Tibial nerve (tissue), 4 donors: Measurements from ENCODE around the gene KCNH1. TPM values are rescaled to one million over a fixed set of nuclear protein-coding genes. Genes with fewer than 3 reads are reported as not detected.

Source experiments
- DNase-seq, 2 donors: peaks; one replicate each; pipeline ENCODE4 v3.0.0-alpha.2; 2019; ENCODE audit warnings: low spot score in 2 of 2
- H3K27ac ChIP-seq, 4 donors: fragments of 200-600 bp; sonication (generic) in 3 of 4; one replicate each; pipeline ENCODE4 v1.5.1; 2017 to 2019; ENCODE audit warnings: mild to moderate bottlenecking in 1 of 4
- H3K27me3 ChIP-seq, 2 donors: fragments of 200-600 bp; sonication (generic) in 1 of 2; one replicate each; pipeline versions ENCODE4 v1.5.1 to v1.6.0; 2017 to 2019
- H3K36me3 ChIP-seq, 3 donors: fragments of 200-600 bp; sonication (generic); one replicate each; pipeline ENCODE4 v1.5.1; 2018 to 2019
- H3K4me1 ChIP-seq, 4 donors: fragments of 200-600 bp; sonication (generic) in 3 of 4; one replicate each; pipeline ENCODE4 v1.5.1; 2017 to 2019
- H3K4me3 ChIP-seq, 4 donors: fragments of 200-600 bp; sonication (generic) in 3 of 4; one replicate each; pipeline ENCODE4 v1.5.1; 2017 to 2019; ENCODE audit warnings: mild to moderate bottlenecking in 1 of 4, moderate library complexity in 1 of 4
- H3K9me3 ChIP-seq, 4 donors: fragments of 200-600 bp; sonication (generic) in 3 of 4; one replicate each; pipeline ENCODE4 v1.5.1; 2017 to 2019
- EP300 ChIP-seq, 2 donors: sonication (generic); formaldehyde crosslinking; IDR thresholded peaks; one replicate each; pipeline ENCODE4 v1.6.1; 2017; ENCODE audit warnings: antibody characterized with exemption in 2 of 2, mild to moderate bottlenecking in 1 of 2
- POLR2A ChIP-seq, 2 donors: fragments of 450-650 bp; IDR thresholded peaks; one replicate each; pipeline ENCODE4 v1.6.1; 2017; ENCODE audit warnings: antibody characterized with exemption in 2 of 2, mild to moderate bottlenecking in 2 of 2, moderate library complexity in 2 of 2
- WGBS, 2 donors: methylation state at CpG; one replicate each; pipeline ENCODE4 v1.1.5; 2018; 5-methylcytosine and 5-hydroxymethylcytosine counted together
- total RNA-seq, 4 donors: library from RNA; depleted of rRNA; stranded (reverse); fragments of >200 nt; gene quantifications; one replicate each; pipeline ENCODE4 v1.1.0, GENCODE V29; 2016
- TF ChIP-seq, protein P1 (sequence below), 5 experiments: fragments of 200-600 bp in 3 of 5; fragments of 450-650 bp in 2 of 5; sonication (generic) in 3 of 5; IDR thresholded peaks; one replicate each; pipeline ENCODE4 v1.5.1; 2016 to 2019; ENCODE audit warnings: antibody characterized with exemption in 5 of 5, mild to moderate bottlenecking in 3 of 5, moderate library complexity in 2 of 5

The KCNH1 gene
- total RNA-seq, 4 donors from 2014 or later: 1.9 to 10.0 (median 3.6) TPM

DNA sequence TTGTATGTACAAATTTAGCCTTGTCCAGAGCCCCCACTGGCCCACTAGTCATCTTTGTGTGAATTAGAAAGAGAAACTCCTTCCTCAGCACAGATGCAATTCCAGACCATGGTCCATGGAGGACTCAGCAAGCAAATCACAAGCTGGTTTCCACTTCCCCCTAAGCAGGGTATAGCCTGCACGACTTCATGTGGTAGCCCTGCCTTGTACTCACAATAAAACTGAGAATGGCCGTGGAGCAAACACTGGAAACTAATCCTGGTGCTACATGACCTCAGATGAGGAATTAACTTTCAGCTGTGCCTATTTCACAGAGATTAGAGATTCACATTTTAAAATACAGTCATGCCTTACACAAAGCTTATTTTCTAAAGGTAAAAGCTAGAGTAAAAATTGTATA, 32.5 kb downstream of the KCNH1 start:
- Histone ChIP-seq H3K27ac (no peak overlapping the region), H3K9me3 (no peaks in the 10 kb centered on the region), H3K27me3 (no peaks in the 10 kb centered on the region), H3K4me3 (no peak overlapping the region), H3K4me1 (no peaks in the 10 kb centered on the region), H3K36me3 (no peaks in the 10 kb centered on the region)
- TF ChIP-seq, protein P1, sequence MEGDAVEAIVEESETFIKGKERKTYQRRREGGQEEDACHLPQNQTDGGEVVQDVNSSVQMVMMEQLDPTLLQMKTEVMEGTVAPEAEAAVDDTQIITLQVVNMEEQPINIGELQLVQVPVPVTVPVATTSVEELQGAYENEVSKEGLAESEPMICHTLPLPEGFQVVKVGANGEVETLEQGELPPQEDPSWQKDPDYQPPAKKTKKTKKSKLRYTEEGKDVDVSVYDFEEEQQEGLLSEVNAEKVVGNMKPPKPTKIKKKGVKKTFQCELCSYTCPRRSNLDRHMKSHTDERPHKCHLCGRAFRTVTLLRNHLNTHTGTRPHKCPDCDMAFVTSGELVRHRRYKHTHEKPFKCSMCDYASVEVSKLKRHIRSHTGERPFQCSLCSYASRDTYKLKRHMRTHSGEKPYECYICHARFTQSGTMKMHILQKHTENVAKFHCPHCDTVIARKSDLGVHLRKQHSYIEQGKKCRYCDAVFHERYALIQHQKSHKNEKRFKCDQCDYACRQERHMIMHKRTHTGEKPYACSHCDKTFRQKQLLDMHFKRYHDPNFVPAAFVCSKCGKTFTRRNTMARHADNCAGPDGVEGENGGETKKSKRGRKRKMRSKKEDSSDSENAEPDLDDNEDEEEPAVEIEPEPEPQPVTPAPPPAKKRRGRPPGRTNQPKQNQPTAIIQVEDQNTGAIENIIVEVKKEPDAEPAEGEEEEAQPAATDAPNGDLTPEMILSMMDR (IDR thresholded peaks at IDR 0.05): no peak
- TF ChIP-seq EP300 (IDR thresholded peaks at IDR 0.05) (no peak), POLR2A (IDR thresholded peaks at IDR 0.05) (no peak)
- 67 to 81% methylated on average over 2 of the region's 2 CpGs for WGBS, 2 donors
- no peak for DNase-seq

DNA sequence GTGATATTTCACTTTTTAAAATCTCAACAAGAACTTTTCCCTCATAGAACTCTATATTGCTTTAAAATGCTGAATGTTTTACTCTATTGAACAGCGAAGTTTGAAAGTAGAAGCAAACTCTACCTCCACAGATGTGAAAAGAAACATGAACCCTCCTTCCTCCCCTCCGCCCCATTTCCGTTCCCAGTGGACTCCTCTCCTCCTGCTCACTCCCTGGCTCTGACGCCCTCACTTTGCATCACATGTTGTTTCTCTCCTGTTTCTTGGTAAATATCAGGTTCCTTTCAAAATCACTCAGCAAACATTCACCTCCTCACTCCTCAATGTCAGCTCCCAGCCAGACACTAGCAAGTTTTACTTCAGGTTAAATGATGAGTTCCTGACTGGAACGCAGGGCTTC, 34.6 kb downstream of the KCNH1 start:
- TF ChIP-seq POLR2A (IDR thresholded peaks at IDR 0.05) (no peak), EP300 (IDR thresholded peaks at IDR 0.05) (no peak)
- TF ChIP-seq, protein P1 (IDR thresholded peaks at IDR 0.05): no peak
- Histone ChIP-seq H3K9me3 (no peaks in the 10 kb centered on the region), H3K4me3 (no peak overlapping the region), H3K27me3 (no peaks in the 10 kb centered on the region), H3K4me1 (no peaks in the 10 kb centered on the region), H3K36me3 (no peaks in the 10 kb centered on the region), H3K27ac (no peak overlapping the region)
- no peak for DNase-seq
- 57 to 60% methylated on average over 5 of the region's 5 CpGs for WGBS, 2 donors

DNA sequence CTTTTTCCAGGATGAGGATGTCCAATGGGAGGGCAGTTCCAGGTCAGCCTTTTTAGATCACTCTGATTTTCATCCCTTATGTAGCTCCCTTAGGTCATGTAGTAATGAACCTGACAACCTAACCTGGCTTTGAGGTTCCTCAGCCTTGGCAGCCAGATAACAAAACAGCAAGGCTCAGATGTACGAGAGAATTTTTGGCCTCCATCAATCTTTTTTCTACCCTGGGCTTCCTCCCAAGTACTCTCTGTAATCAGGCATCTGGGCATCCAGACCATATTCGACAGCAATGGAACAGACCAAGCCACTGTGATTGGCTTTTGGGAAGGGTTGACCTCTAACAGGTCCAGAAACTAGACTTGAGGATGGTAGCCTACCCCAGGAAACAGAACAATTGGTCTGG, 38.6 kb downstream of the KCNH1 start:
- no peak for TF ChIP-seq EP300 (IDR thresholded peaks at IDR 0.05)
- TF ChIP-seq, protein P1 (IDR thresholded peaks at IDR 0.05): no peak
- no peak for TF ChIP-seq POLR2A (IDR thresholded peaks at IDR 0.05)
- Histone ChIP-seq H3K27me3 (no peaks in the 10 kb centered on the region), H3K4me3 (no peak overlapping the region), H3K36me3 (no peaks in the 10 kb centered on the region), H3K4me1 (no peaks in the 10 kb centered on the region), H3K27ac (no peak overlapping the region), H3K9me3 (no peaks in the 10 kb centered on the region)
- no peak for DNase-seq
- WGBS, 2 donors: 72 to 83% methylated on average over 2 of the region's 2 CpGs

DNA sequence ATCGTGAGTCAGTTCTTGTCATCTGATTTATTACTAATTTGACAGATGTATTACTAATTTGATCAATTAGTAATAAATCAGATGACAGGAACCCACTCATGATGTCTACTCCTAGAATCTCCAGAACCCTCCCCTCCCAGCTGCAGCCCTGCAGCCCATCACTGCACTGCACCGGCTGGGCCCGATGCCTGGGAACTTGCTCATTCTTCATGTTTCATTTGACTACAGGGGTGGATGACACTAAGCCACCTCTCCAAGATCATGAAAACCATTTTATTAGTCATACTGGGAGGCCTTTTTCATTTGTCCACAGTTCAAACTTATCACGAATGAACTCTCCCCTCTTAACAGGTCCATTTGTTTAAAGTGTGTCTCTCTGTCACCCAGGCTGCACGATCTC, 41.0 kb downstream of the KCNH1 start:
- DNase-seq: no peak
- Histone ChIP-seq H3K4me1 (no peaks in the 10 kb centered on the region), H3K4me3 (no peak overlapping the region), H3K27ac (no peak overlapping the region), H3K27me3 (no peaks in the 10 kb centered on the region), H3K9me3 (no peaks in the 10 kb centered on the region), H3K36me3 (no peaks in the 10 kb centered on the region)
- TF ChIP-seq POLR2A (IDR thresholded peaks at IDR 0.05): no peak
- TF ChIP-seq, protein P1 (IDR thresholded peaks at IDR 0.05): no peak
- TF ChIP-seq EP300 (IDR thresholded peaks at IDR 0.05): no peak
- 89 to 90% methylated on average over 5 of the region's 5 CpGs for WGBS, 2 donors

DNA sequence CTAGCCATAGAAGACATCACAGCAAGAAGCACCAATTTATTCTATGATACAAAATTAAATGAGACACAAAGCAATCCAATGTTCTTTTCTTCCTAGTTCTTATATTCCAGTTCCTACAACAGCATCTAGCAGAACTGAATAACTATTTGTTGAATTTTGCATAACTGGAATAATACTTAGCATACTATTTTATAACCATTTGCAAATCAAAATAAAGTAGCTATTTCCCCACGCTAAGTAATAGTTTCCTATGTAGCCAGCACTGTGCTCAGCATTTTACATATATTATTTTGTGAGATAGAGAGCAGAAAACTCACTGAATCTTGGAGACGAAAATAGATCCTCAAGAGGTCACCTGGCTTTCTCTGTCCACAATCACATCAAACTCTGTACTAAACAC, 42.1 kb downstream of the KCNH1 start:
- Histone ChIP-seq H3K4me1 (no peaks in the 10 kb centered on the region), H3K4me3 (no peak overlapping the region), H3K36me3 (no peaks in the 10 kb centered on the region), H3K27ac (no peak overlapping the region), H3K9me3 (no peaks in the 10 kb centered on the region), H3K27me3 (no peaks in the 10 kb centered on the region)
- no peak for DNase-seq
- WGBS, 2 donors: 72 to 73% methylated on average over 2 of the region's 2 CpGs
- TF ChIP-seq, protein P1 (IDR thresholded peaks at IDR 0.05): no peak
- TF ChIP-seq POLR2A (IDR thresholded peaks at IDR 0.05) (no peak), EP300 (IDR thresholded peaks at IDR 0.05) (no peak)
